Stomach (tissue), 4 donors: ENCODE measurements around the gene DPP6.

Experiments used
- CTCF ChIP-seq, 7 experiments: fragments of 450-650 bp in 4 of 7; fragments of 200-600 bp in 3 of 7; sonication (generic) in 3 of 7; IDR thresholded peaks; one replicate each; pipeline ENCODE4 v1.5.1; 2016 to 2019; ENCODE audit warnings: antibody characterized with exemption in 7 of 7, control low read depth in 2 of 7, mild to moderate bottlenecking in 1 of 7
- EP300 ChIP-seq: sonication (generic); formaldehyde crosslinking; IDR thresholded peaks from one replicate; pipeline ENCODE4 v1.6.1; 2017; ENCODE audit warnings: antibody characterized with exemption
- POLR2A ChIP-seq, 4 donors: fragments of 450-650 bp; IDR thresholded peaks; one replicate each; pipeline ENCODE4 v1.6.1; 2016; ENCODE audit warnings: antibody characterized with exemption in 4 of 4, control low read depth in 2 of 4, mild to moderate bottlenecking in 1 of 4, moderate library complexity in 1 of 4
- POLR2AphosphoS5 ChIP-seq, 3 donors: sonication (generic); formaldehyde crosslinking; IDR thresholded peaks; one replicate each; pipeline ENCODE4 v1.6.1; 2016; ENCODE audit warnings: antibody characterized with exemption in 3 of 3

- TF ChIP-seq CTCF (IDR thresholded peaks at IDR 0.05) (no peak), POLR2AphosphoS5 (IDR thresholded peaks at IDR 0.05) (no peak), EP300 (no peak), POLR2A (IDR thresholded peaks at IDR 0.05) (no peak)
These were observed 694.6 kb downstream of the DPP6 start for GRCh38 chr7:154746571-154747360.
